GM13977 (cell line): ENCODE results near the gene KIF26B.
"Not testable (repeated sequence)": the region's sequence is repeated elsewhere in the genome, so short reads cannot be mapped to it uniquely, and the experiment has no call there.

ENCODE experiments used
- DNase-seq: peaks from one replicate; pipeline ENCODE4 v3.0.0; 2012; ENCODE audit warnings: low spot score
- CTCF ChIP-seq: IDR thresholded peaks from 2 replicates; pipeline ENCODE4 v1.5.1; 2012; ENCODE audit warnings: mild to moderate bottlenecking, control low read depth; ENCODE audit not compliant: insufficient read depth; ENCODE audit errors: extremely low read depth, missing control alignments
- in situ Hi-C: fragments of 300-500 bp; cut with MboI; formaldehyde crosslinking; loops from one replicate; pipeline ENCODE4 v1.12.0; 2022; ENCODE audit warnings: low sequenced_read_pairs, low pct_unique_long_range_greater_than_20kb, mixed read lengths, inconsistent platforms; ENCODE audit not compliant: unreplicated experiment

Gene KIF26B

GRCh38 chr1:245313576-245313975 is 158.8 kb downstream of the KIF26B start:
- in situ Hi-C loops: no loop called here
- TF ChIP-seq CTCF: no peak

GRCh38 chr1:245316784-245317183 is 162.0 kb downstream of the KIF26B start:
- no peak for TF ChIP-seq CTCF

More at GRCh38 chr1:245313576-245313975, 158.8 kb downstream of the KIF26B start:
- no peak for DNase-seq

GRCh38 chr1:245317217-245317616 is 162.4 kb downstream of the KIF26B start:
- in situ Hi-C loops: no loop called here

More at GRCh38 chr1:245316784-245317183, 162.0 kb downstream of the KIF26B start:
- DNase-seq: no peak
- in situ Hi-C loops: no loop called here

GRCh38 chr1:245319094-245319493 is 164.3 kb downstream of the KIF26B start:
- in situ Hi-C loops: no loop called here
- no peak for TF ChIP-seq CTCF
- no peak for DNase-seq

More at GRCh38 chr1:245317217-245317616, 162.4 kb downstream of the KIF26B start:
- DNase-seq: no peak
- no peak for TF ChIP-seq CTCF

- no peak for DNase-seq
- TF ChIP-seq CTCF: no peak
- in situ Hi-C loops: no loop called here
These were observed 167.9 kb downstream of the KIF26B start for GRCh38 chr1:245322673-245323072.

- DNase-seq, in situ Hi-C loops: not testable (repeated sequence)
These were observed 169.0 kb downstream of the KIF26B start for GRCh38 chr1:245323765-245324164.

GRCh38 chr1:245325922-245326795 is 171.4 kb downstream of the KIF26B start:
- no peak for TF ChIP-seq CTCF

More at GRCh38 chr1:245325922-245326795, 171.4 kb downstream of the KIF26B start:
- no peak for DNase-seq
- in situ Hi-C loops: no loop called here
